KMS-11 (cell line): ENCODE results near the gene KLHL1.

Experiments
- H2AFZ ChIP-seq: fragments of 200-600 bp; sonication (generic); 2 replicates; pipeline ENCODE4 v1.6.1; 2016; ENCODE audit warnings: antibody characterized with exemption, mixed run types, low read depth
- H3K27ac ChIP-seq: fragments of 200-600 bp; sonication (generic); 2 replicates; pipeline ENCODE4 v1.6.1; 2016; ENCODE audit warnings: mild to moderate bottlenecking, mixed run types
- H3K27me3 ChIP-seq: fragments of 200-600 bp; sonication (generic); 2 replicates; pipeline ENCODE4 v1.6.1; 2017; ENCODE audit warnings: mild to moderate bottlenecking, low read depth, mixed run types, moderate library complexity; ENCODE audit not compliant: insufficient read depth
- H3K36me3 ChIP-seq: fragments of 200-600 bp; sonication (generic); 2 replicates; pipeline ENCODE4 v1.6.1; 2017; ENCODE audit warnings: mild to moderate bottlenecking, mixed run types; ENCODE audit not compliant: insufficient read depth
- H3K4me1 ChIP-seq: fragments of 200-600 bp; sonication (generic); 2 replicates; pipeline ENCODE4 v1.6.1; 2016; ENCODE audit warnings: mild to moderate bottlenecking, low read depth, mixed run types; ENCODE audit not compliant: poor library complexity, severe bottlenecking
- H3K4me2 ChIP-seq: fragments of 200-600 bp; sonication (generic); 2 replicates; pipeline ENCODE4 v1.7.0; 2016; ENCODE audit warnings: mild to moderate bottlenecking, mixed run types
- H3K4me3 ChIP-seq: fragments of 200-600 bp; sonication (generic); IDR thresholded peaks from 2 replicates; pipeline ENCODE4 v1.6.1; 2017; ENCODE audit warnings: low read depth, low read length, mixed read lengths; ENCODE audit not compliant: insufficient read depth
- H3K79me2 ChIP-seq: fragments of 200-600 bp; sonication (generic); 2 replicates; pipeline ENCODE4 v1.6.1; 2016; ENCODE audit warnings: low read depth, mixed run types; ENCODE audit not compliant: insufficient read depth
- H3K9ac ChIP-seq: fragments of 200-600 bp; sonication (generic); 2 replicates; pipeline ENCODE4 v1.6.1; 2016; ENCODE audit warnings: mild to moderate bottlenecking, mixed run types
- H4K20me1 ChIP-seq: fragments of 200-600 bp; sonication (generic); 2 replicates; pipeline ENCODE4 v1.6.1; 2016; ENCODE audit warnings: mild to moderate bottlenecking, mixed run types; ENCODE audit not compliant: insufficient read depth
- CTCF ChIP-seq: fragments of 200-600 bp; sonication (generic); conservative IDR thresholded peaks from 2 replicates; pipeline ENCODE4 v1.6.1; 2017; ENCODE audit warnings: low read depth, mild to moderate bottlenecking, antibody characterized with exemption, low read length, moderate library complexity, mixed read lengths

Gene KLHL1

GRCh38 chr13:70027551-70027950 is 80.7 kb downstream of the KLHL1 start:
- no peak for TF ChIP-seq CTCF
- Histone ChIP-seq H4K20me1 (no peaks in the 10 kb centered on the region), H3K4me3 (no peak overlapping the region), H3K4me2 (no peak overlapping the region), H3K4me1 (no peaks in the 10 kb centered on the region), H2AFZ (no peak overlapping the region), H3K9ac (no peak overlapping the region), H3K36me3 (no peaks in the 10 kb centered on the region), H3K27me3 (no peaks in the 10 kb centered on the region), H3K79me2 (no peaks in the 10 kb centered on the region), H3K27ac (no peak overlapping the region)

DNA sequence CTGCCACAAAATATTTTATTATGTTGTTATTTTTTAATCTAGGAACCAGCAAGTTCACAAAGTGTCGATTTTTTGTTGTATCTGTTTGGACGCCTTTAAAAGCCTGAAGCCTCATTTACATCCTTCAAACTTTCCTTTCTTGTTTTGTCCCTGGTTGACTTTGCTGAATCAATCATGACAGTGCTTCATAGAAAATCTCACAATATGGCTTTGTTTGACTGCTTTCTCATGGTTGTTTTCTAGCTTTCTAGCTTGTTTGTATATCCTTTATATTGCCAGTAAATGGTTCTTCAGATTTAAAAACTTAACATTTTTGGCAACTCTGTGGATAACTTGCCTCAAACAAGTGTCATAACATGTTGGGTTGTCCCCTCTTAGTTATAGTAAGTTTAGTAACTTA is 84.7 kb downstream of the KLHL1 start:
- Histone ChIP-seq H3K9ac (no peak overlapping the region), H3K4me3 (no peak overlapping the region), H3K27ac (no peak overlapping the region), H2AFZ (no peak overlapping the region), H3K36me3 (no peaks in the 10 kb centered on the region), H4K20me1 (no peaks in the 10 kb centered on the region), H3K4me1 (no peaks in the 10 kb centered on the region), H3K79me2 (no peaks in the 10 kb centered on the region), H3K27me3 (no peaks in the 10 kb centered on the region), H3K4me2 (no peak overlapping the region)
- TF ChIP-seq CTCF: no peak

- no peak for TF ChIP-seq CTCF
- Histone ChIP-seq H3K79me2 (no peaks in the 10 kb centered on the region), H2AFZ (no peak overlapping the region), H3K9ac (no peak overlapping the region), H4K20me1 (no peaks in the 10 kb centered on the region), H3K27me3 (no peaks in the 10 kb centered on the region), H3K36me3 (no peaks in the 10 kb centered on the region), H3K4me3 (no peak overlapping the region), H3K27ac (no peak overlapping the region), H3K4me1 (no peaks in the 10 kb centered on the region), H3K4me2 (no peak overlapping the region)
These were observed 85.6 kb downstream of the KLHL1 start for GRCh38 chr13:70022646-70023045.

GRCh38 chr13:70016116-70016515 is 92.1 kb downstream of the KLHL1 start:
- Histone ChIP-seq H3K36me3 (no peaks in the 10 kb centered on the region), H3K9ac (no peak overlapping the region), H3K4me3 (no peak overlapping the region), H2AFZ (no peak overlapping the region), H3K4me2 (no peak overlapping the region), H3K4me1 (no peaks in the 10 kb centered on the region), H3K79me2 (no peaks in the 10 kb centered on the region), H3K27ac (no peak overlapping the region), H3K27me3 (no peaks in the 10 kb centered on the region), H4K20me1 (no peaks in the 10 kb centered on the region)
- no peak for TF ChIP-seq CTCF

DNA sequence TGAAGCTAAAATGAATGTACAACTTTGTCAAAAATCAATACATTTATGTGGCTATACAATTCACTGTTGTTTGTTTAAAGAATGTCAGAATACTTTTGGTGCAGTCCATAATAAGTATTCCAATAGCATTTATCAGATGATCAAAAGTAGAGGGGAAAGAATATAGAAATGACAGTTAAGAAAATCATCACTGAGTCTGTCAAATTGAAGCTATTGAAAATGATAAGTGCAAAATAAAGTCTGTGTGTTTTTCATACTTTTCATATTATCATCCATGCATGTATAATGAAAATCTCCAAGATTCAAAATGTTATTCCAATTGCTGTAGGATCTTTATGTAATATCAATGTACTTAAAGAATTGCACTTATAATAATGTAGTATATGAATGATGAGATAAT is 93.9 kb downstream of the KLHL1 start:
- Histone ChIP-seq H3K79me2 (no peaks in the 10 kb centered on the region), H3K4me2 (no peak overlapping the region)

More for the DNA sequence above, 93.9 kb downstream of the KLHL1 start:
- H3K27ac ChIP-seq: no peak overlapping the region
- H2AFZ ChIP-seq: no peak overlapping the region
- no peak overlapping the region for H3K9ac ChIP-seq
- no peaks in the 10 kb centered on the region for H3K27me3 ChIP-seq
- no peaks in the 10 kb centered on the region for H3K36me3 ChIP-seq
- no peaks in the 10 kb centered on the region for H3K4me1 ChIP-seq
- H4K20me1 ChIP-seq: no peaks in the 10 kb centered on the region
- no peak for TF ChIP-seq CTCF
- no peak overlapping the region for H3K4me3 ChIP-seq
